Stimulated activated CD8-positive, alpha-beta memory T cell treated with anti-CD3 and anti-CD28 coated beads, Interleukin-4, amount 100 ng/mL, for 1 hour (primary cell): ENCODE results near the gene CDKN1B.
"Not testable (repeated sequence)": the region's sequence is repeated elsewhere in the genome, so short reads cannot be mapped to it uniquely, and the experiment has no call there.

Experiments used
- DNase-seq, 2 donors: peaks; one replicate each; pipeline ENCODE4 v3.0.0-alpha.2; 2020; ENCODE audit warnings: low read depth in 2 of 2, low spot score in 1 of 2

CDKN1B gene

GRCh38 chr12:12723681-12724420 lies 6.7 kb downstream of the CDKN1B start:
- DNase-seq, result no peak

GRCh38 chr12:12724421-12725085 lies 7.4 kb downstream of the CDKN1B start:
- DNase-seq, result no peak

DNA sequence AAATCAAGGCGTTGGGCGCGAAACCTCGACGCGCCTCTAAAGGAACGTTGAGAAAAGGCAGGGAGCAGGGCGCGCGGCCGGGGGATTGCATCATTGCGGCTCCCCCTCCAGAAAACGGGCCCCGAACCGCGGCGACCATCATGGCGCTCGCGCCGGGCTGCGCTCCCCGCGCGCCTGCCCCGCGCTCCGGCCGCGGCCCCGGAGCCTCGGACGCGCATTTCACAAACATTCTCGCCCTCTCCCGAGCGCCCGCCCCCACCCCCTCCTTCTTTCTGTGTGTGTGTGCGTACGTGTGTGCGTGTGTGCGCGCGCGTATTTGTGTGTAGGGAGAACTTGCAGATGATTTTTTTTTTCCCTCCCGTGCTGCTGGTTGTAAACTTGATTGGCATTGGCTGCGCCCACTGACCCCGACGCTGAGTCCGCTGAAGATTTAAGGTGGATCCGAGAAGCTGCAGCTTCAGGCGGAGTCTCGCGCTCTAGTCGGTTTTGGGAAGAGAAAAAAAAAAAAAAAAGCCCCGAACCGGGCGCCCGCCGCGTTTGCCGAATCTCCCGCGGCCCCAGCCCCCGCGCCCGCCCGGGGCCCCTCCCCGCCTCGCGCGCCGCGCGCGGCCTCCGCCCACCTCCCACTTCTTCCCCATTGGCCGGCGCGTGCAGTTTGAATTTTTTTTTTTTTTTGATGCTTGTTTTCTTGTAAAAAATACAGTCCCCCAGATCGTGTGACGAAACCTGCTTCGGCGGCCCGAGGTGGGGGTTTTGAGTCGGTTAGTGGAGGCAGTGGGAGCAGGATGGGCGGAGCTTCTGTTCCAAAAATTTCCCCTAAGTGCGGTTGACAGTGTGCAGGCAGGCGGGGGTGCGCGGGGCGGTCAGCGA lies 8.2 kb downstream of the CDKN1B start:
- DNase-seq, result peak; percentile 70 to 81

DNA sequence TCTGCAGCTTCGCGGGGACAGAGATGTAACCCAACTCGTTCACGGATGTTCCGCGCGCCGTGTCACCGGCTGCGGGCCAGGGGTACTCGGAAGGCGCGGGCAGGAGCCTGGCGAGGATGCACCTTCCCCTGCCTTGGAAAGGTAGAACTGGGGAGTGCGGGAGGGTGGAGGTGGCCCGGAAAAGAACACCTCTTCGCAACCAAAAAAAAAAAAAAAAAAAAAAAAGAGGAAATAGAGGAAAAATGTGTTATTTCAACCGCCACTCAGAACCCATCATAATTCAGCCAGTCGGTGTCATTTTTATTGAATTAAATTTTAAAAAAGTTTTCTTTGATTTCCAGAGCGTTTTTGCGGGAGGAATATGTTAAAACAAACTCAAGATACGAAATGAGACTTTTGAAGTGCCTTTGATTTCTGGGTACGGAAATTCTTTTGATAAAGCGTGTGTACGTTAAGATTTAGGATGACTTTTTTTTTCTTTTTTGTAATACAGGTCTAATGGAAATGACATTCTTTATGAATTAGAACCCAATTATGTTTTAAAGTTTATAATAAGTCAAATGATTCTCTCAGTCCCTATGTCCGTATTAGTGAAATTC lies 8.9 kb downstream of the CDKN1B start:
- no peak for DNase-seq

DNA sequence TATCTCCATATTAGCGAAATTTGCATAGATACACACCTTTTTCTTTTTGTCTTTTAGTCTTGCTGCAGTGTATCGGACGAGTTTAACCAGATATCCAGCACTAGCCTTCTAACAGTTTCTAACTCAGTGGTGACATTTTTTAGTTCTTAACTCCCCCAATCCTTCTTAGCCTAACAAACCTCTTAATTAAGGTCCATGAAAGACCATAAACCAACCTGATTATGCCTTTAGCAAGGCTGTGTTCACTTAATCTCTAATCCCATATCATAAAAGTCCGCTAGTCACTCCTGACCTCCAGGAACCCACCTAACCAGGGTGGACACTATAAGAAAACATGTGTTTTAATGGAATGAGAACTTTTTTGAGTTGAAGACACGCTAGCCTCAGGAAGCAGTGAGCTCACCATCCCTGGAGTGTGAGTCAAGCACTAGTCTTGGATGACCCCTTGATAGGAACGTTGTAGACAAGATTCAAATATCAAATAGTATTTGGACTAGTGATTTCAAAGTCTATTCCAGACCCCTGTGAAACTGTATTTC lies 9.5 kb downstream of the CDKN1B start:
- no peak for DNase-seq

GRCh38 chr12:12731178-12731577 lies 14.0 kb downstream of the CDKN1B start:
- no peak for DNase-seq

DNA sequence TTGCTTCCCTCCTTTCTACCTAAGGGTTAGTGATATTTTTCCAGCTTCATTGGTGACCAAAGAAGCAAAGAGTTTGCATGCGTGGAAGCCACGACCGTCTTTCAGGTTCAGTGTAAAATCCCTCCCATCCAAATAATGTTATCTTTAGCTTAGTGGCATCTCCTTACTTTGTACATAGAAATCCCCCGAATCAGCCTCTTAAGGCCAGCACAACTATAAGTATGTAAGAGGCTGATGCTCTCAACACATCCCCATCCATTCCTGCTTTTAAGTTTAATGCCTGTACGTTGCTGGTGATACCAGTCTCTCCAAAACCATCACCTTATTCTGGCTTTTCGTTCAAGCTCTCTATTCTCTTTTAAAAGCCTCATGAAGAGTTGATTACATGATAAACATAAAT lies 14.6 kb downstream of the CDKN1B start:
- no peak for DNase-seq

GRCh38 chr12:12733118-12733517 lies 15.9 kb downstream of the CDKN1B start:
- DNase-seq, result no peak

DNA sequence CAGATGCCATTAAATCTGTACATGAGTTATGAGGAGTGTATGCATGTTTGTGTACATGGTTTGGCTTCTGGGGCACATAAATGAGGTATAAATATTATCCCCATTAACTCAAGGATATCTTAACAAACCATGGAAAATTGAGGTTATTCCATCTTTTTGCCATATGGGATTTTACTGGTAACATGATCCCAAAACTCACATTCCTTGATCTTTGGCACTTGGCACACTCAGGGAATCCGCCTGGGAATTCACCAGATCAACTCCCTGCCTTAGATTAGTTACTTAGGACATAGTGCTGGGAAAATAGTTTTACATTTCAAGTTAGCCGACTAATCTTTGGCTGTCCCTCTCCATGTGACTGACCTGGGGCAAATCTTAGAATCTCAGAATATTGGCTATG lies 16.9 kb downstream of the CDKN1B start:
- no peak for DNase-seq

- DNase-seq, result no peak
Observed at GRCh38 chr12:12734561-12735071, 17.4 kb downstream of the CDKN1B start.

GRCh38 chr12:12735301-12735700 lies 18.1 kb downstream of the CDKN1B start:
- no peak for DNase-seq

DNA sequence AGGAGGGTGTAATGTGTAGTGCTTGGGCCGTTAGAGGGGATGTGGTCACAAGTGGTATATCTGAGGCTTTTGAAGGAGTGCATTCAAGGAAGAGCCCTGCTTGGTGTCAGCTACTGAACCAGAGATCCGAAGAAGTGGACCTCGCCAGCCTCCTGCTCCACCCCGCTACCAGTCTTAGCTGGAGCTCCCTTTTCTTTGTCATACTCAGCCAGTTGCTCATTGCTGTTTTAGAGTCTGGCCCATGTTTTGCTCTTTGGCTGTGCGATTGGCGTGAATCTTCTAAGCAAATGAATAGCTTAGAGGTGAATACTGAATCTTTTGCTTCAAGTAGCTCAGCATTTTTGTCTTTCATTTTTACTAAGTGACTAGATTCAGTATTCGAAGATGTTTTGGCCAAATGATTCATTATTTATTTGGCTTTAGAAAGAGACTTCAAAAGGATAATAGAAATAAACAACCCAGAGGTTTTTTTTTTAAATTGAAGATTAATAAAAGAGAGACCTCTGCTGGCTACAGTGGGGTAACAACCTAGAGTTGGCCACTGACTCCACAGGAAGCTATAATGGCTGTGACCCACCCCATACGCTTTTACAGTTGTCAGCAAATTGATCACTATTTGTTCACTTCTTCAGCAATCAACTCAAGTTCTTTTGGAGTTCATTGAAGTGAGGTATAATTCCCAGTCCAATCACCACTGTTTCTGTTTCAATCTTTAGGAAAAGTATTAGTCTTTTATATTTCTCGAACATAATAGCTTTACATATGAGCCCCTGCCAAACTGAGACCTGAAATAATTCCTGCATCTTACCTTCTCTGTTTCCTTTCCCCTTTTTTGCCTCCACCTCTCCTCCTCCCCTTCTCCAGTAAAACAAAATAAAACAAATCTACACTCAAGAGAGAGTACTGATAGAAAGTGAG lies 19.9 kb downstream of the CDKN1B start:
- DNase-seq, result no peak

GRCh38 chr12:12738152-12738551 lies 21.0 kb downstream of the CDKN1B start:
- DNase-seq, result not testable (repeated sequence)

DNA sequence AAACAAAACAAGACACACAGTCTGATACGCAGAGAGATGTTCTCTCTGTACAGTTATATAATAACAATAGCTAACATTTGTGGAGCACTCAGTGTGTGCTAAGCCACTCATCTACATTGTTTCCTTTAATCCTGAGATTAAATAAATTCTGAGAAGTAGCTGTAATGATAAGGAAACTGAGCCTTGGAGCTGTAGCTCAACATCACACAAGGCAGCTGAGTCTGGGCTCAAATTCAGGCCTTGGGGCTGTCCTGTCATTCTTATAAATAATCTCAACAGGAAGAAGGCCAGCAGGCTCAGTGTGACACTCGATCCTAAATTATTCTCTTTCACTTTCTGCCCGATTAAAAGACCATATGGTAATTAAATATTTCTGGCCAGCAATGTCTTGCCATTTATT lies 24.5 kb downstream of the CDKN1B start:
- DNase-seq, result no peak

GRCh38 chr12:12744546-12745305 lies 27.6 kb downstream of the CDKN1B start:
- no peak for DNase-seq

GRCh38 chr12:12745576-12746211 lies 28.5 kb downstream of the CDKN1B start:
- DNase-seq, result no peak

DNA sequence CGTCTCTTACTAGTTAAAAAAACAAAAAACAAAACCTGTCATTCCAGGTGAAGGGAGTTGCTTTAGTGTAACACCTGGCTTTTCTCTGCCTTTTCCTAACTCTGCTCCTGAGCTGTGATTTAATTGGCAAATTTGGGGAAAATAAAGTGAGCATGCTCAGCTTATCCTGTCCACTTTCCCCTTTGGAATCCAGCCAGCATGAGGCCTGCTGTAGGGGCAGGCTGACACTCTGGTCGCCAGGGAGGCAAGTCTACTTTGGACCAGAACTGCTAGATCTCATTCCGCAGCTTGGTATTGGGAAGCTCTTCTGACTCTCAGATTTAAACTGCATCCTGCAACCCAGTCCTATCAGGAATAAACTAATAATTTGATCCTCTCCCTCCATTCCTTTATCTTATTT lies 30.1 kb downstream of the CDKN1B start:
- no peak for DNase-seq

DNA sequence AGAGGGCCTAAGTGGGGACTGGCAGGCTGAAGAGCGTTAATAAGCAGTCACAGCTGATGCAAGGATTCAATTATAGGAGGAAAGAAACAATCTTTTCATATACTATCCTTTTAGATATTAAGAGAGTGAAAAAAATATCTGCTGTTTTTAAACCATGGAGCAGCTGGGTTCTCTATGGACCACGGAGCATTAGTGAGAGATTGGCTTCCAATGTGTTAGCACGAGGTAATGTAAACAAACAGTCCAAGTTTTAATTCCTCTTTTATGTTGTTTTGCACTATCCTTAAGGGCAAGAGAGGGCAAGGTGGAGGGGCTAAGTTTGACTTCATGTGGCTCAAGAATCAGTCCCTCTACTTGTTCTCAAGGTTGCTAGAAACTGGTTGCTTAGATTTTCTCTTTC lies 30.9 kb downstream of the CDKN1B start:
- DNase-seq, result no peak

DNA sequence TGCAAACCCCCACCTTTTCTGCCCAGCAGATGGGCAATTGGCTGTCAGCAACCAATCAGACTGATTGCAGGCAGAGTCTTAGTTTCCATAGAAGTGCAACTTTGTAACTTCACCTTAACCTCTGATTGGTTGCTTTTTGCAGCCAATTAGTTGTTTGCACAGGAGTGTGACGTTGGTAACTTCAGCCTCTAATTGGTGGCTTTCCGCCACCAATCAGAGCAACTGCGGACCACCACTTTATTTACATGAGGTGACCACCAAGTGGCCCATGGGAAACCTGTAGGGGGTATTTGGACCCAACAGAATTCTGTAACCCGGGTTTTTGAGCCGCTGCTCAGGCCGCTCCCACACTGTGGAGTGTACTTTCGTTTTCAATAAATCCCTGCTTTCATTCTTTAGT lies 32.3 kb downstream of the CDKN1B start:
- no peak for DNase-seq
